Right lobe of liver (tissue), 4 donors: ENCODE measurements around the gene MYH13.

Source experiments
- POLR2A ChIP-seq: fragments of 450-650 bp; IDR thresholded peaks from one replicate; pipeline ENCODE4 v1.6.1; 2017; ENCODE audit warnings: antibody characterized with exemption, mild to moderate bottlenecking
- TF ChIP-seq, protein P1 (sequence below), 4 donors: fragments of 200-600 bp in 3 of 4; fragments of 450-650 bp in 1 of 4; IDR thresholded peaks; one replicate each; pipeline versions ENCODE4 v1.5.1 to v1.8.0; 2016 to 2022; ENCODE audit warnings: antibody characterized with exemption in 4 of 4, mild to moderate bottlenecking in 2 of 4
- donor health status: DM: no; HTN: no; CAD: no.
- donor health status: DM: no; HTN: no; CAD: no.
- donor health status: DM: no; HTN: yes; CAD: no.

DNA sequence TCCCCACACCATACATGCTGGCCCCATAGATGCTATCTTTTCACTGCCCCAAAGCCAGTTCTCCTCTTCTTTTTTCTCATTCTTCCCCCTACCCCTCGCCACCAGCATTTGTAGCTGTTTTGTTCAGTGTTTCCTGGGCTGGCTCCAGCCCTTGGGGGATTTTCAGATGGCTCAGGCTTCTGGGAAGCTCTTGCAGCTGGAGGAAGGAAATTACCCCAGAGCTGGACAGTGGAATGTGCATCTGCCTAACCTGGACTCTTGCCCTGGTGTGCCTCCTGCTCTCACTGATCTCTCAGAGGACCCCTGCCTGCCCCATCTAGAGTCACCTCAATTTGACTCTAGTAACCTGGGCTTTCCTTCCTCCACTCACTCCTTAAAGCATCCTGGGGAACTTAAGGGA, 82.8 kb downstream of the MYH13 start:
- TF ChIP-seq, protein P1, sequence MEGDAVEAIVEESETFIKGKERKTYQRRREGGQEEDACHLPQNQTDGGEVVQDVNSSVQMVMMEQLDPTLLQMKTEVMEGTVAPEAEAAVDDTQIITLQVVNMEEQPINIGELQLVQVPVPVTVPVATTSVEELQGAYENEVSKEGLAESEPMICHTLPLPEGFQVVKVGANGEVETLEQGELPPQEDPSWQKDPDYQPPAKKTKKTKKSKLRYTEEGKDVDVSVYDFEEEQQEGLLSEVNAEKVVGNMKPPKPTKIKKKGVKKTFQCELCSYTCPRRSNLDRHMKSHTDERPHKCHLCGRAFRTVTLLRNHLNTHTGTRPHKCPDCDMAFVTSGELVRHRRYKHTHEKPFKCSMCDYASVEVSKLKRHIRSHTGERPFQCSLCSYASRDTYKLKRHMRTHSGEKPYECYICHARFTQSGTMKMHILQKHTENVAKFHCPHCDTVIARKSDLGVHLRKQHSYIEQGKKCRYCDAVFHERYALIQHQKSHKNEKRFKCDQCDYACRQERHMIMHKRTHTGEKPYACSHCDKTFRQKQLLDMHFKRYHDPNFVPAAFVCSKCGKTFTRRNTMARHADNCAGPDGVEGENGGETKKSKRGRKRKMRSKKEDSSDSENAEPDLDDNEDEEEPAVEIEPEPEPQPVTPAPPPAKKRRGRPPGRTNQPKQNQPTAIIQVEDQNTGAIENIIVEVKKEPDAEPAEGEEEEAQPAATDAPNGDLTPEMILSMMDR (IDR thresholded peaks at IDR 0.05), result no peak
- no peak for TF ChIP-seq POLR2A
